ENCODE results near the gene SPINK6. TPM values are rescaled to one million over a fixed set of nuclear protein-coding genes. Genes with fewer than 3 reads are reported as not detected.

SPINK6 gene
- polyA plus RNA-seq, 2 of the 4 experiments (the other 2 are of a cell fraction), result 1.0 TPM

DNA sequence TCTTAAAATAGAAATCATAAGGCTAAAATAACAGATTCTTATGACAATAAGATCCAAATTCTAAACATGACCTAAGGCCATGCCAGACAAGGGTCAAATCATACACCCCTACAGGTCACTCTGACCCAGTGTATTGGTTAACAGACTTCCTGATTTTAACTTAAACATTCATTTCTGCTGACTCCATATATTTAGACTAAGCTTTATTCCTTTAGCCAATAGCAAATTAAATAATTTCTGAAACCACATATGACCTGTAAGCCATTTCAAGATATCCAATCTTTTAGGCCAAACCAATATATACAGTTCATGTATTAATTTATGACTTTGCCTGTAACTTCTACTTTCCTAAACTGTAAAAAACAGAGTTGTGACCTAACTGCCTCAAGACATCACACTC, 58.4 kb downstream of the SPINK6 start:
- Histone ChIP-seq H3K27ac (no peak overlapping the region), H3K4me2 (no peak overlapping the region), H3K9me3 (no peaks in the 10 kb centered on the region), H3K4me1 (no peaks in the 10 kb centered on the region), H3K4me3 (no peak overlapping the region)
- POLR2A ChIA-PET, result no interaction called here
- FAIRE-seq, result no peak
- no peak for DNase-seq (ENCODE audit: low read depth in 1 of 2, low spot score in 1 of 2)
- ATAC-seq, result no peak
- CTCF ChIA-PET, result no interaction called here
- TF ChIP-seq KDM1A (IDR thresholded peaks at IDR 0.05; ENCODE audit: low read depth), result no peak
- TF ChIP-seq, protein P1, sequence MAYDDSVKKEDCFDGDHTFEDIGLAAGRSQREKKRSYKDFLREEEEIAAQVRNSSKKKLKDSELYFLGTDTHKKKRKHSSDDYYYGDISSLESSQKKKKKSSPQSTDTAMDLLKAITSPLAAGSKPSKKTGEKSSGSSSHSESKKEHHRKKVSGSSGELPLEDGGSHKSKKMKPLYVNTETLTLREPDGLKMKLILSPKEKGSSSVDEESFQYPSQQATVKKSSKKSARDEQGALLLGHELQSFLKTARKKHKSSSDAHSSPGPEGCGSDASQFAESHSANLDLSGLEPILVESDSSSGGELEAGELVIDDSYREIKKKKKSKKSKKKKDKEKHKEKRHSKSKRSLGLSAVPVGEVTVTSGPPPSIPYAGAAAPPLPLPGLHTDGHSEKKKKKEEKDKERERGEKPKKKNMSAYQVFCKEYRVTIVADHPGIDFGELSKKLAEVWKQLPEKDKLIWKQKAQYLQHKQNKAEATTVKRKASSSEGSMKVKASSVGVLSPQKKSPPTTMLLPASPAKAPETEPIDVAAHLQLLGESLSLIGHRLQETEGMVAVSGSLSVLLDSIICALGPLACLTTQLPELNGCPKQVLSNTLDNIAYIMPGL (CRISPR knock-in tag; IDR thresholded peaks at IDR 0.05; ENCODE audit: borderline replicate concordance), result no peak
- no peak for TF ChIP-seq FOSB (CRISPR knock-in tag; IDR thresholded peaks at IDR 0.05)
- no peak for TF ChIP-seq PHF8 (IDR thresholded peaks at IDR 0.05; ENCODE audit: borderline replicate concordance, low read depth)
- TF ChIP-seq, protein P2, sequence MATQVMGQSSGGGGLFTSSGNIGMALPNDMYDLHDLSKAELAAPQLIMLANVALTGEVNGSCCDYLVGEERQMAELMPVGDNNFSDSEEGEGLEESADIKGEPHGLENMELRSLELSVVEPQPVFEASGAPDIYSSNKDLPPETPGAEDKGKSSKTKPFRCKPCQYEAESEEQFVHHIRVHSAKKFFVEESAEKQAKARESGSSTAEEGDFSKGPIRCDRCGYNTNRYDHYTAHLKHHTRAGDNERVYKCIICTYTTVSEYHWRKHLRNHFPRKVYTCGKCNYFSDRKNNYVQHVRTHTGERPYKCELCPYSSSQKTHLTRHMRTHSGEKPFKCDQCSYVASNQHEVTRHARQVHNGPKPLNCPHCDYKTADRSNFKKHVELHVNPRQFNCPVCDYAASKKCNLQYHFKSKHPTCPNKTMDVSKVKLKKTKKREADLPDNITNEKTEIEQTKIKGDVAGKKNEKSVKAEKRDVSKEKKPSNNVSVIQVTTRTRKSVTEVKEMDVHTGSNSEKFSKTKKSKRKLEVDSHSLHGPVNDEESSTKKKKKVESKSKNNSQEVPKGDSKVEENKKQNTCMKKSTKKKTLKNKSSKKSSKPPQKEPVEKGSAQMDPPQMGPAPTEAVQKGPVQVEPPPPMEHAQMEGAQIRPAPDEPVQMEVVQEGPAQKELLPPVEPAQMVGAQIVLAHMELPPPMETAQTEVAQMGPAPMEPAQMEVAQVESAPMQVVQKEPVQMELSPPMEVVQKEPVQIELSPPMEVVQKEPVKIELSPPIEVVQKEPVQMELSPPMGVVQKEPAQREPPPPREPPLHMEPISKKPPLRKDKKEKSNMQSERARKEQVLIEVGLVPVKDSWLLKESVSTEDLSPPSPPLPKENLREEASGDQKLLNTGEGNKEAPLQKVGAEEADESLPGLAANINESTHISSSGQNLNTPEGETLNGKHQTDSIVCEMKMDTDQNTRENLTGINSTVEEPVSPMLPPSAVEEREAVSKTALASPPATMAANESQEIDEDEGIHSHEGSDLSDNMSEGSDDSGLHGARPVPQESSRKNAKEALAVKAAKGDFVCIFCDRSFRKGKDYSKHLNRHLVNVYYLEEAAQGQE (IDR thresholded peaks at IDR 0.05), result no peak
- peak; percentile 42 for TF ChIP-seq MAFK (IDR thresholded peaks at IDR 0.05; ENCODE audit: partially characterized antibody)

Small RNAs within 50 kb of the gene (small RNA-seq; reads per million reads assigned to genes)
- 0 reads per million in 6 experiments for gene HMGN1P16

Other genes with a start within 250 kb of the SPINK6 start
- not detected in 2 replicates for gene SPINK5, start 139.1 kb upstream of the SPINK6 start, polyA plus RNA-seq (2011; rRNA removed)
- gene SPINK5, start 139.1 kb upstream of the SPINK6 start, polyA plus RNA-seq (2017; fragmentation: RNase III; extraction: RNeasy Plus Mini Kit Qiagen cat#74134 plus additional on column Dnase treatment), result not detected in 3 replicates
- gene SPINK14, start 34.5 kb upstream of the SPINK6 start, polyA plus RNA-seq (2011; rRNA removed), result not detected in 2 replicates
- gene SPINK14, start 34.5 kb upstream of the SPINK6 start, polyA plus RNA-seq (2017; fragmentation: RNase III; extraction: RNeasy Plus Mini Kit Qiagen cat#74134 plus additional on column Dnase treatment), result not detected in 3 replicates
- gene MARCOL, start 35.5 kb downstream of the SPINK6 start, polyA plus RNA-seq (2011; rRNA removed), result 0.13 and 0.20 TPM in 2 replicates
- 0.06 to 0.14 TPM (median 0.11 TPM) in 3 replicates for gene MARCOL, start 35.5 kb downstream of the SPINK6 start, polyA plus RNA-seq (2017; fragmentation: RNase III; extraction: RNeasy Plus Mini Kit Qiagen cat#74134 plus additional on column Dnase treatment)
- 0.13 and 0.16 TPM in 2 replicates for gene SPINK13, start 65.8 kb downstream of the SPINK6 start, polyA plus RNA-seq (2011; rRNA removed)
- gene SPINK13, start 65.8 kb downstream of the SPINK6 start, polyA plus RNA-seq (2017; fragmentation: RNase III; extraction: RNeasy Plus Mini Kit Qiagen cat#74134 plus additional on column Dnase treatment), result 0.13 TPM in 1 of 3 replicates, not detected in the others
- not detected in 2 replicates for gene SPINK7, start 109.4 kb downstream of the SPINK6 start, polyA plus RNA-seq (2011; rRNA removed)
- gene SPINK7, start 109.4 kb downstream of the SPINK6 start, polyA plus RNA-seq (2017; fragmentation: RNase III; extraction: RNeasy Plus Mini Kit Qiagen cat#74134 plus additional on column Dnase treatment), result not detected in 3 replicates
- not detected in 2 replicates for gene SPINK9, start 132.5 kb downstream of the SPINK6 start, polyA plus RNA-seq (2011; rRNA removed)
- not detected in 3 replicates for gene SPINK9, start 132.5 kb downstream of the SPINK6 start, polyA plus RNA-seq (2017; fragmentation: RNase III; extraction: RNeasy Plus Mini Kit Qiagen cat#74134 plus additional on column Dnase treatment)
- 33.2 and 38.8 TPM in 2 replicates for gene FBXO38, start 180.9 kb downstream of the SPINK6 start, polyA plus RNA-seq (2011; rRNA removed)
- gene FBXO38, start 180.9 kb downstream of the SPINK6 start, polyA plus RNA-seq (2017; fragmentation: RNase III; extraction: RNeasy Plus Mini Kit Qiagen cat#74134 plus additional on column Dnase treatment), result 14.7 to 16.8 TPM (median 15.8 TPM) in 3 replicates